GM21390 (cell line): ENCODE results near the gene TMEM72.

ENCODE experiments used
- ATAC-seq: cut with Tn5 transposase; IDR thresholded peaks from one replicate; pipeline ENCODE4 v1.9.1; 2021; ENCODE audit not compliant: unreplicated experiment

The TMEM72 gene

DNA sequence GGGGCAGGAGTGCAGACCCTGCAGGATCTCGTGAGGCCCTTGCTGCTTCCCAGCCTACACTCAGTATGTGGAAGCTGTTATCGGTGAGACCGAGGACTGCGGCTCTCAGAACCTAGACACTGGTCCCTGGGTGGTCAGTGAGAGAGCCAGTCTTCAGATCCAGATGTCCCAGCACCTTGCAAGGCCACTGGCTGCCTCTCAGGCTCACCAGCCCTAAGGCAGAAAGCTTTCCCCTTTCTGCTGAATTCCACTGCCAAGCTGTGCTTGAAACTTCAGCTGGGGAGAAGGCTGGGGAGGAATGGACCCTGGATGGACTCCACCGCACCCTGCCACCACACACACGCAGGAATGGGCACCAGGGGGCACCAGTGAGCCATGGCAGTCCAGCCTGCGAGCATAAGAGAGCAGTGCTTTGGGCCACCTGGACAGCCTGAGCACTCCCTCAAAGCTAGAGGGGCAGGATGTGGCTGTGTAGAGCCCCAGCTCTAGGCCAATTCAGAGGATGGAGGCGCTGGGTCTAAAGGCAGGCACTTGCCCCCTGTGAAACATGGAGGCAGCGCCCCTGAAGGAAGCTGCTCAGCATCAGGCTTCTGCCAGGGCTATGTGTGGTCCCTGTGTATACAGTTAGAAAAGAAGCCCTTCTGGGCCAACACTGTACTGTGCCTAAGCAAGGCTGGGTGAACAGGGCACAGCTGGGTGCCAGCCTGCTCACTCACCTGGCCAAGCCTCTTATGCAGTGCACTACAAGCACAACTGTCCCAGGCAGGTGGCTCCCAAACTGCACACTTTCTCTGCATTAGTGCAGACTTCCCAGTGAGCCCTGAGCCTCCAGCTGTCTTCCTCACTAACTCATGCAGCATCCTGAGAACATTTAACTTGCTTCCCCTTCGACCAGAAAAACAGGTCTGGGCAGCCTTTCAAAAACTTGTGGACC lies 21.6 kb downstream of the TMEM72 start:
- peak; percentile 97 for ATAC-seq

DNA sequence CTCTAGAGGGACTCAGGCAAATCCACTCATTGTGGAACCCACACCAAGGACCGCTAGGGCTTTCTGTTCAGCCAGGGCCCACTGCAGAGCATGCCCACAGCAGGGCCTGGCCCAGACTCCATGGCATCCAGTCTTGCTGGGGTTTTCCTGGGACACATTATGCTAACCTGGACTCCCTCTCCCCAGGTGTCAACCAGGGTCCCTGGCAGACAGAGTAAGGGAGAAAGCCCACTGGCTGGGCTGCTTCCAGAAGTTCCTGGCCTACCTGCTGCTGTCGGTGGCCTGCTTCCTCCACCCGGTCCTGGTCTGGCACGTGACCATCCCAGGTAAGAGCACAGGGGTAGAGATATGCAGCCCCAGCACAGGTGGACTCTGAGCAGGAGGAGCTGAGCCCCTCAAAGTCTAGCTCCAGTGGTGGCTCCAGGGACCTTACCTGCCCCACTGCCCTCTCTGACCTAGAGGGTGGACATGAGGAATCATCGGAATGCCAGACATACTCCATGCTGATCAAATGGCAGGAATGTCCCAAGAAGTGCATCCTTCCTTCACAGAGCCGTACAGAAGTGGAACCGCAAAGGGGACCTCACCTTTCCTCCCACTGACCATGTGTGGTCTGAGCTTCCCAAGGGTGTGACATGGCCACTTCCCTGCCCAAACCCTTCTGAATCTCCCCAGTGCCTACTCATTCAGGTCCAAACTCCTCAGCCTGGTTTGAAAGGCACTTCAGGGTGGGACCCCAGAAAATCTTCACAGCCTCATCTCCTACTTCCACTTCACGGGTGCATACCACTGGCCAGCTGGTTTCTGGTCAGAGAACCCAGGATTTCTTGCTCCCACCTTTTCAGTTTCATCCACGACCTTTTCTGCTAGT lies 22.5 kb downstream of the TMEM72 start:
- ATAC-seq = no peak

DNA sequence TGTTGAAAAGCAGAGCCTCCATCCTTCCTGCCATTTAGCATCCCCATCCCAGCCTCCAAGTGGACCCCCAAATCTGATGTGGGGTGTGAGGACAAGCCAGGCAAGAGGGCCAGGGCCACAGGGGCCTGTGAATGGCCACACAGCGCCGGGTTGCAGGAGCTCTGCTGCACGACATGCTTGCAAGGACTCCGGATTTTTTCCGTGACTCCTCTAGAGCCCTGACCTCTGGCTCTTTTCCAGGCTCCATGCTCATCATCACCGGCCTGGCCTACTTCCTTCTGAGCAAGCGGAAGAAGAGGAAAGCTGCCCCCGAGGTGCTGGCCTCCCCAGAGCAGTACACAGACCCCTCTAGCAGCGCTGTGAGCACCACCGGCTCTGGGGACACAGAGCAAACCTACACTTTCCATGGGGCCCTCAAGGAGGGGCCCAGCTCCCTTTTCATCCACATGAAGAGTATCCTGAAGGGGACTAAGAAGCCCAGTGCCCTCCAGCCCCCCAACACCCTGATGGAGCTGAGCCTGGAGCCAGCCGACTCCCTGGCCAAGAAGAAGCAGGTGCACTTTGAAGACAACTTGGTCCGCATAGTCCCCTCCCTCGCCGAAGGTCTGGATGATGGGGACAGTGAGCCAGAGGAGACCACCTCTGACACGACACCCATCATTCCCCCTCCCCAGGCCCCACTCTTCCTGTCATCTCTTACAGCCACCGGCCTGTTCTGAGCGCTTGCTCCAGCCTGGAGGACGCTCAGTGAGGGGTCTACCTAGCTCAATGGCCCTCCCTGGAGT lies 23.5 kb downstream of the TMEM72 start:
- no peak for ATAC-seq

DNA sequence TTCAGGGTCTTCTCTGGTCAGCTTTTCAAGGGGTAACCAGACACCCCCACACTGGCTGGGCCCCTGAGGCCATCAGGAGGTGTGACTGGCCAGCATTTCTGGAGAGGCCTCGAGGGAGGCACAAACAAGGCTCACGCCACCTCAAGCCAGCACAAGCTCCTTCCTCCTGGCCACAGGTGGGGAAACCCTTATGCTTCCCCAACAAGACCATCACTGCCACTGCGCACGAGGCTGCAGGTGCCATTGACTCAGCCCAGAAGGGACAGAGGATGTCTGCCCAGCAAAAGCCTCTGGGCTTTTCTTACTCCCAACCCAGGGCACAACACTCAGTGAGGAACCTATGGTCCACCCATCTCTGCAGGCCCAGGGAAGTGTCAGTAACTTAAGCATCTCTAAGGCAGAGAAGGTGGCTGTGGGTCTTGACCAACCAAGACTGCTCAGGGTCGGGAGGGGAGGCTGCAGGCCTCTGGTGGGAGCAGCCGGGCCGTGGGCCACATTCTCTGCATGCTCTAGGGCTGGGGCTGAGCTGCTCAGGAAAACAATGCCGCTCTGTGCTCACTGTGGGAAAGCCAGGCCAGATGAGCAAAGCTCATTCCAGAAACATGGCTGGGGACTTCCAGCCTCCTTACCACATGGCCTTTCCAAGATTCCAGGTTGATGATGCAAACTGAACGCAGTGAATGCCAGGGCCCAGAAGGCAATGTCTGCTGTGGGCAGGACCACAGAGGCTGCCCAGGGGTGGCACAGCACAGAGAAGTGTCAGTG lies 24.2 kb downstream of the TMEM72 start:
- ATAC-seq = no peak

DNA sequence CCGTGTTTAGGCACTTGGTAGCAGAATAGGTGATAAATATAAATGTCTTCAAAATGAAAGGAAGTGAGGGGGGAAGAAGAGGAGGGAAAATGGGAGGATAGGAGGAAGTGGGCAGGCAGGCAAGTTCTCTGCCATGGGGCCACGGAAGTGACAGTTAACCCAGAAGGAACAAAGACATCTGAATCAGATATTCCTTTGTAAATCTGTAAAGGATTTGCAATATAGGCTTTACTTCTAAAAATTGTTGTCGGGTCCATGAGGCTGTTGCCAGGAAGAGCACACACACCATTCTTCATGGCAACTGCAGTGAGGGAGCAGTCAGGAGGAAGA lies 24.8 kb downstream of the TMEM72 start:
- no peak for ATAC-seq

DNA sequence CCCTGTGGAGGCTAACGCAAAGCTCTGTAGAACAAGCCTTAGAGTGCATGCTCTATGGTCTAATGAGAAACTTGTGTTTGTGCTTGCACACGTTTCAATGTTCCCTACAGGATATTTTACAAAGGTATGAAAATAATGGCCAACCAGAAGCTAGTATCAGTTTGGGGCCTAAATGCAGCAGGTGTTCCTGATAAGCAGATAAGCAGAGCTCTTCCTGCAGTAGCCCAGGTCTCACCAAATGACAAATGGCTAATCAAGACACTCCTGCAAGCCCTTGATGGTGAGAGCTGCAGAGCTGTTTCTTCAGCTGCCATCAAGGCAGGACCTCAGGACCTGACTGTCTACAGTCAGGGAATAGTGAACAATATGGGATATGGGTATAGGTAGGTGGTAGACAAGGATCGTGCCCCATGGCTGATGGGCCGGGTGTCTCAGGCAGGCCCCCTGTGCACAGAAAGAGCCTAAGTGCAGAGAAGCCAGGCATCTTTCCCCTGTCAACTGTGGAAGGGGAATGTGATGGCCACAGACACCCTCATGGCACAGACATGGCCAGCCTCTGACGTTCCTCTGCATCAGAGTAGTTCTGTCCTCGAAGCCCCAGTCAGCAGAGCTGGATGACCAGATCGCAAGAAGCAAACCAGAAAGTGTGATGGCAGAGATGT lies 25.3 kb downstream of the TMEM72 start:
- ATAC-seq = no peak

DNA sequence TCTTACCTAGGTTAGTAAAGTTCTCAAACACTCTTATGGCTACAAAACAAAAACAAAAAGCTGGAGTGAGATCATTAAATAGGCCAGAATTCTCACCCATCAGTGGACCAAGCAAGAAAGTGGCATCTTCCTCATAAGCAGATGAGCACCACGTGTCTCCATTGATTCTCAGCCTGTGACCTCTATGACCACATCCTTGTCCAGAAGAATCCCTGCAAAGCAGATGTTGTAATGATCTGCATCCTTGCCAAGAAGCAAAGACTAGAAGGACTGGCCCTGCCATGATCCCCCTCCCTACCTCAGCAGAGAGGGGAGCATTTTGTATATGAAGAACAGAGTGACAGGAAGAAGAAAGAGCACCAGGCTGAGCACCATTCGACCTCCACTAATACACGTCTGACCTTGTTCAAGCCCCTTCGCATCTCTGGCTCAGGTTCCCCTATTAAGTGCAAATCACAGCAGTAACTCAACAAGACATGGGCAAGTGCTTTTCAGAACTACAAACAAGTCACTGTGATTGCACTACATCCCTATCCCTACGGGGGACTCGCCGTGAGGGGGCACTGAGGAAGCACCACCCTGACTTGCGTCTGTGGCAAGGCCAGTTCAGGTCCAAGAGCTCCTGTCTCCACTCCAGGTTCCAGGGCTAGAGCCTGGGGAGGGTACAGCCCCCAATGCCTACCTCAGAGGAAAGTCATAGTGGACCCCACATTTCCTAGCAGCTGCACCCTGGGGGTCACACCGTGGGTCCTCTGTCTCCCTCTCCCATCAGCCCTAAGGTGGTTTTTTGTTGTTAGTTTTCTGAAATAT lies 26.3 kb downstream of the TMEM72 start:
- no peak for ATAC-seq

DNA sequence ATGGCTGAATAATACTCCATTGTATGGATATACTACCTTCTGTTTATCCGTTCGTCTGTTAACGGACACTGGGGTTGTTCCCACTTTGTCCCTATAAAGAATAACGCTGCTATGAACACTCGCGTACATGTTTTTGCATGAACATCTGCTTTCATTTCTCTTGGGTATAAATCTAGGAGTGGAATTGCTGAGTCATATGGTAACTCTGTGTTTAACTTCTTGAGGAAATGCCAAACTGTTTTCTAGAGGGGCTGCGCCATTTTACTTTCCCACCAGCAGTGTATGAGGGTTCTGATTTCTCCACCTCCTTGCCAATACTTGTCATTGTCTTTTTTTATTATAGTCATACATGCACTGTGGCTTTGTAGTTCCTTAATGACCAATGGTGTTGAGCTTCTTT lies 27.8 kb downstream of the TMEM72 start:
- ATAC-seq = no peak

DNA sequence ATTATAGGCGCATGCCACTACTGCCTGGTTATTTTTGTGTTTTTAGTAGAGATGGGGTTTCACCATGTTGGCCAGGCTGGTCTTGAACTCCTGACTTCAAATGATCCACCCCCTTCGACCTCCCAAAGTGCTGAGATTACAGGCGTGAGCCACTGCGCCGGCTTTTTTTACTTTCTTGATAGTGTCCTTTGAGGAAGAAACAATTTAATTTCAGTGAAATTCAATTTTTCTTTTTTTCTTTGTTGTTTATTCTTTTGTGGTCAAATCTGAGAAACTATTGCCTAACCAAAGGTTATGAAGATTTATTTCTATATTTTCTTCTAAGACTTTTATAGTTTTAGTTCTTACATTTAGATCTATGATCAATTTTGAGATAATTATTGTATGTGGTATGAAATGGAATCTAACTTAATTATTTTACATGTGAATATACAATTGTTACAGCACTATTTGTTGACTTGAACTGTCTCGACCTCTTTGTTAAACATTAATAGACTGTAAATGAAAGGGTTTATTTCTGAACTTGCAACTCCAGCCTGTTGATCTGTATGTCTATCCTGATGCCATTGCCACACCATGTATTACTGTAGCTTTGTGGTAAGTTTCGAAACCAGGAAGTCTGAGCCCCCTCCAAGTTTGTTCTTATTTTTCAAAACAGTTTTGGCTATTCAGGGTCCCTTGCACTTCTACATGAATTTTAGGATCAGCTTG lies 28.7 kb downstream of the TMEM72 start:
- no peak for ATAC-seq

DNA sequence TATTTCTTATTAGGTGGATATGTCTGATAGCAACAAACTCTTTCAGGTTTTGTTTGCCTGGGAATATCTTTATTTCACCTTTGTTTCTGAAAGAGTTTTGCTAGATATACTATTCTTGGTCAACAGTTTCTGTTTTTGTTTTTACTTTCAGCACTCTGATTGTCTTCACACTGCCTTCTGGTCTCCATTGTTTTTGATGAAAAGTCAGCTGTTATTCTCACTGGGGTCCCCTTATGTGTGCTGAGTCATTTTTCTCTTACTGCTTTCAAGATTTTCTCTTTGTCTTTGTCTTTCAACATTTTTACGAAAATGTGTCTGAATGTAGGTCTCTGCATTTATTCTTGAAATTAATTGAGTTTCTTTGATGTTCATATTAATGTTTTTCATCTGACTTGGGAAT lies 33.2 kb downstream of the TMEM72 start:
- ATAC-seq = no peak

DNA sequence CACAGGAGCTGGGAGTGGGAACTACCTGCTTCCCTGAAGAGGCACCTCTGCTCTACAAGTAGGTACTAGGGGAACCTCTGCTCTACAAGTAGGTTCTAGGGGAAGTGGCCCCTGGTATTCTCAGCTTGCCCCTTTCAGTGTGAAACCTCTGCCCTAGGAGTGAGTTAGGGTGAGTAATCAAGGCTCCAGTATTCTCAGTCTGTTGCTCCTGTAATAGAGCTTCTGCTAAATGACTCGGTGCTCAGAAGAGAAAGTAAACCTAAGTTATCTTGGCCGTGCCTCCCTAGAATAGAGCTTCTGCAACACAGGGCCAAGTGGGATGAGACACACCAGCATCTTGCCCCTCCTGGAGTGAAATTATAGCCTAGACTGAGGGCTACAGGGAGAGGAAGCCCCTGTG lies 35.1 kb downstream of the TMEM72 start:
- peak; percentile 39 for ATAC-seq

DNA sequence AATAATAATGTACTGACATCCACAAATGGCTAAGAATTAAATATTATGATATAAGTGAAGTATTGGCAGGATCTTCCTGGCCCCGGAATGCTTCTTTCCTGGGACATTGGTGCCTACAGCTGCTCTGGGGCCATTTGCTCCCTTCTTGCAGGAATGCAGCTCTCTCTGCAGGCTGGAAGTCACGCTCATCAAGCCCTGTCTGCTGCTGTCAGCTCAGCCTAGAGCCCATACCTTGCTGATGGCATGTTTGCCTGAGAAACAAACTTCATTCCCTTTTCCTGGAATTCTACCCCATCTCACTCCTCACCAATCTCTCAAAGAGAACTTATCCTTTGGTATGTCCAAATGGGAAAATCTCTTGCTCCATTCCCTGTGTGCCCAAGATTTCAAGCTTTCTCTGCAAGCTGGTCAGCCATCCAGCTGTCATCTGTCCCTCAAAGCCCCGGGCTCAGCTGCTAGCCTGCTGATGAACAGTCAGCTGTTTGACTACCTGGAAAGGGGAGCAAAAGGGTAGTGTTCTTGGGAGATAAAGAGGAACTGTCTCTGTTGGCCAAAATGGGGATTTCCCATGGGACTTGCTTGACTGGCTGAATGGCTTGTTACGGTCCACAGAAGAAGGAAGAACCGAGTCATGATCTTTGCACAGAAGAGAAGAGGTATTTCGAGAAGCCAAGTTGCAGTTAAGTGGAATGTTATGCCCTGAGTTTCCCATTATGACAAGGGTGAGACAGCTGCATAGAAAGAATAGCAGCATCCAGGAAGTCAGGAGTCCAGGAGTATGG lies 36.4 kb downstream of the TMEM72 start:
- ATAC-seq = peak; percentile 47

DNA sequence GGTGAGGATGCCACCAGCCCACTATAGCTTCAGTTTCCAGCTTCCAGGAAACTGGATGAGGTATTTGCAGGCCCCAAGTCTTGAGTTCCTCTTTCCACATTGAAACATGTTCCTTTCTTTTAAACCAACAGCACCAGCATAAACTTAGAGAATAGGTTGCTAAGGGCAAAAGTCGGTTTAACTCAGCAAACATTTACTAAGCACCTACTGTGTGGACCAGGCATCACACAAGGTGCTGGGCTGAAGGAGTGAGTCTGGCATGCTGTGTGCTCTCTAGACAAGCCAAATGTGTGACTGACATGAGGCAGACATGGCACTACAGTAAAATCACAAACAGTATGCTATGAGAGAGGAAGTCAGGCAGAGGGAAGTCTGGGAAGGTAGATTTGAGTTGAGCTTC lies 37.5 kb downstream of the TMEM72 start:
- no peak for ATAC-seq

DNA sequence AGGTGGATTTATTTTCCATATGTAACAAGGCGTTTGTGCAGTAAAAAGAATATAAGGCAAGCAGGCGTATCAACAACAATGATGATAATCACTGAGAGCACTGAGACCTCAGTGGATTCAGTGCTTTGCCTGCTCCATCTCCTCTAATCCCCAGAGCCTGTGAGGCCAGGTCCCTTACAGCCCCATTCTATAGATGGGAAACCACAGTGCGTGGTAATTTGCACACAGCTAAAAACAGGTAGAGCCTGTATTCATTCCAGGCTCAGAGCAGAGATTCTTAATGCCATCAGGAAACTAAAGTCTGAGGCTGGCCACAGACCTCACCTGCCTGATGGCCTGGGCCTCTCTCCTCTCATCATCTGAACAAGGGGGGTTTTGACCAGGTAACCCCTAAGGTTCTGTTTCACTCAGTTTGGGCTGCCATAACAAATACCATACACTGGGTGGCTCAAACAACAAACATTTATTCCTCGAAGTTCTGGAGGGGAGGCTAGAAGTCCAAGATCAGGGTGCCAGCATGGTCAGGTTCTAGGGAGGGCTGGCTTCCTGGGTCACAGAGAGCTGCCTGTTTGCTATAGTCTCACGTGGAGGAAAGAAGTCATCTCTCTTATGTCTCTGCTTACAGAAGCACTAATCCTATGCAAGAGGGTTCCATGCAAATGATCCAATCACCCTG lies 38.1 kb downstream of the TMEM72 start:
- ATAC-seq = no peak

DNA sequence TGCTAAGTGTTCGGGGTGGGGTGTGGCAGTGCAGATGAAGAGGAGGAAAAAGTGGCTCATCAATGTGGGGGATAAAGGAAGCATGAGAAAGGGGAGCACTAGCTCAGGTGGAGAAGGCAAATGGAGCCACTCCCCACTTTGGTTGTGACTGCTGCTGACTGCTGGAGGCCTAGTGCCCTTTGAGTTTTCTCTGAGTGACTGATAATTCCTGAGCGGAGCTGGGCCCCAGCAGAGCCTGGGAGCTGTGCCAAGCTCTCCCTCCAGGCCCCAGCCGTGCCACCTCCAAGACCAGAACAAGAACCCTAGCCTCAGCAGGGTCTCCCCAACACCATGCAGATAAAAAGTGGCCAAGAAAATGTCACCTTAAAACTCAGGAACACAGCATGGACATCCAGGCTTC lies 38.8 kb downstream of the TMEM72 start:
- no peak for ATAC-seq

DNA sequence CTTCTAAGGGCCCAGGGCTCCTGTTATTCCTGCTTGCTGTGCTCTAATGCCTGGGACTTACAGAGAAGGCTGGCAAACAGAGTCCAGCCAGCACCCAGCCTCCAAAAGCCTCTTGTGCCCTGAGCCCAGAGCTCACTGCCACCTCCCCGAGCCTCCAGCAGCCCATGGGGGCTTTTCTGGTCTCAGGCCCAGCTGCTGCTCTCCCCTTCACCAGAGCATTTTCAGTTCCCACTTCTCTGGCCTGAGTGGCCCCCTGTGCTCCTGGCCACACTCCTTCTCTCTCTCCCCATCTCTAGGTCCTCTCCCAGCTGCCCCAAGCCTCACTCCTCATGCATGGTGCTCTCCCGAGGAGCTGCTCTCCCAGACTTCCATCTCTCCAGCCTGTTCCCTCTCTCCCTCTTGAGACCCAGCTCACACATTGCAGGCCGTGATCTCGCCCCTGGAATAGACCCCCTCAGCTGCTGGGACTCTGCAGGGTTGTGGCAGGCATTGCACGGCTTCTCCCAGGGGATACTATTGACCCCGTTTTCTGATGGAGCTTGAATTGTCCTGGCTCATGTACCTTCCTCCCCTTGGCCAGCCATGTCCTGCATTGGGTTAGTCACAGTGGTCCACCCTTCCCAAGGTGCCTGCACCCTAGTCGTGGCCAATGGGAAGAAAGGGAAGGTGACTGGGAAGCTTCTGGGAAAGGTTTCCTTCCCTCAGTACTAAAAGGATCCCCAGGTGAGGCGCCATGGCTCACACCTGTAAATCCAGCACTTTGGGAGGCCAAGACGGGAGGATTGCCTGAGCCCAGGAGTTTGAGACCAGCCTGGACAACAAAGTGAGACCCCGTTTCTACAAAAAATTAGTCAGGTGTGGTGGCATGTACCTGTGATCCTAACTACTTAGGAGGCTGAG lies 39.4 kb downstream of the TMEM72 start:
- no peak for ATAC-seq
